Raji (cell line): Measurements from ENCODE around the gene SREBF1.
A peak's percentile ranks its signal among the peaks of the same experiment; 100 is the strongest.

Source experiments
- POLR2A ChIP-seq: IDR thresholded peaks from 2 replicates; pipeline ENCODE4 v1.6.1; 2011; ENCODE audit warnings: low read depth, low read length, control low read depth; ENCODE audit not compliant: insufficient read depth

The SREBF1 gene

GRCh38 chr17:17836818-17837379, at the start of gene SREBF1:
TSS of gene SREBF1 (minus strand) at chr17:17836986. CDS start at chr17:17836817, 169 bp downstream.
- peak; percentile 14; the same call in 1 of the 2 replicates for TF ChIP-seq POLR2A

- TF ChIP-seq POLR2A = no peak
These were observed 49.4 kb upstream of the SREBF1 start for GRCh38 chr17:17886226-17886625.

GRCh38 chr17:17884391-17885357, 47.9 kb upstream of the SREBF1 start:
- no peak for TF ChIP-seq POLR2A

- TF ChIP-seq POLR2A = no peak
These were observed 47.0 kb upstream of the SREBF1 start for GRCh38 chr17:17883801-17884200.

GRCh38 chr17:17882082-17882581, 45.3 kb upstream of the SREBF1 start:
- TF ChIP-seq POLR2A = no peak

GRCh38 chr17:17880577-17881196, 43.9 kb upstream of the SREBF1 start:
- no peak for TF ChIP-seq POLR2A

GRCh38 chr17:17877529-17878358, 41.0 kb upstream of the SREBF1 start:
- no peak for TF ChIP-seq POLR2A

GRCh38 chr17:17876959-17877528, 40.3 kb upstream of the SREBF1 start:
- no peak for TF ChIP-seq POLR2A

GRCh38 chr17:17874478-17874877, 37.7 kb upstream of the SREBF1 start:
- no peak for TF ChIP-seq POLR2A

GRCh38 chr17:17873450-17873991, 36.7 kb upstream of the SREBF1 start:
- TF ChIP-seq POLR2A = no peak

- TF ChIP-seq POLR2A = no peak
These were observed 36.0 kb upstream of the SREBF1 start for GRCh38 chr17:17872547-17873345.

GRCh38 chr17:17871913-17872312, 35.1 kb upstream of the SREBF1 start:
- TF ChIP-seq POLR2A = no peak

- TF ChIP-seq POLR2A = no peak
These were observed 33.5 kb upstream of the SREBF1 start for GRCh38 chr17:17870247-17870646.
